ENCODE measurements around the gene ROBO2.

GRCh38 chr3:77602722-77603121 lies 562.8 kb downstream of the ROBO2 start:
- TF ChIP-seq, protein P1, sequence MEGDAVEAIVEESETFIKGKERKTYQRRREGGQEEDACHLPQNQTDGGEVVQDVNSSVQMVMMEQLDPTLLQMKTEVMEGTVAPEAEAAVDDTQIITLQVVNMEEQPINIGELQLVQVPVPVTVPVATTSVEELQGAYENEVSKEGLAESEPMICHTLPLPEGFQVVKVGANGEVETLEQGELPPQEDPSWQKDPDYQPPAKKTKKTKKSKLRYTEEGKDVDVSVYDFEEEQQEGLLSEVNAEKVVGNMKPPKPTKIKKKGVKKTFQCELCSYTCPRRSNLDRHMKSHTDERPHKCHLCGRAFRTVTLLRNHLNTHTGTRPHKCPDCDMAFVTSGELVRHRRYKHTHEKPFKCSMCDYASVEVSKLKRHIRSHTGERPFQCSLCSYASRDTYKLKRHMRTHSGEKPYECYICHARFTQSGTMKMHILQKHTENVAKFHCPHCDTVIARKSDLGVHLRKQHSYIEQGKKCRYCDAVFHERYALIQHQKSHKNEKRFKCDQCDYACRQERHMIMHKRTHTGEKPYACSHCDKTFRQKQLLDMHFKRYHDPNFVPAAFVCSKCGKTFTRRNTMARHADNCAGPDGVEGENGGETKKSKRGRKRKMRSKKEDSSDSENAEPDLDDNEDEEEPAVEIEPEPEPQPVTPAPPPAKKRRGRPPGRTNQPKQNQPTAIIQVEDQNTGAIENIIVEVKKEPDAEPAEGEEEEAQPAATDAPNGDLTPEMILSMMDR (IDR thresholded peaks at IDR 0.05): no peak
- no peak for TF ChIP-seq POLR2A (IDR thresholded peaks at IDR 0.05)

Measured in esophagus squamous epithelium (tissue), 4 donors.